C4-2B (cell line): ENCODE data around the gene CIRBP.

Experiments used
- ZFX ChIP-seq: fragments of 450-650 bp; IDR thresholded peaks from 2 replicates; pipeline ENCODE4 v1.6.1; 2017
- TF ChIP-seq, protein P1 (sequence below): fragments of 450-650 bp; conservative IDR thresholded peaks from 2 replicates; pipeline ENCODE4 v1.5.1; 2017; ENCODE audit warnings: mild to moderate bottlenecking

DNA sequence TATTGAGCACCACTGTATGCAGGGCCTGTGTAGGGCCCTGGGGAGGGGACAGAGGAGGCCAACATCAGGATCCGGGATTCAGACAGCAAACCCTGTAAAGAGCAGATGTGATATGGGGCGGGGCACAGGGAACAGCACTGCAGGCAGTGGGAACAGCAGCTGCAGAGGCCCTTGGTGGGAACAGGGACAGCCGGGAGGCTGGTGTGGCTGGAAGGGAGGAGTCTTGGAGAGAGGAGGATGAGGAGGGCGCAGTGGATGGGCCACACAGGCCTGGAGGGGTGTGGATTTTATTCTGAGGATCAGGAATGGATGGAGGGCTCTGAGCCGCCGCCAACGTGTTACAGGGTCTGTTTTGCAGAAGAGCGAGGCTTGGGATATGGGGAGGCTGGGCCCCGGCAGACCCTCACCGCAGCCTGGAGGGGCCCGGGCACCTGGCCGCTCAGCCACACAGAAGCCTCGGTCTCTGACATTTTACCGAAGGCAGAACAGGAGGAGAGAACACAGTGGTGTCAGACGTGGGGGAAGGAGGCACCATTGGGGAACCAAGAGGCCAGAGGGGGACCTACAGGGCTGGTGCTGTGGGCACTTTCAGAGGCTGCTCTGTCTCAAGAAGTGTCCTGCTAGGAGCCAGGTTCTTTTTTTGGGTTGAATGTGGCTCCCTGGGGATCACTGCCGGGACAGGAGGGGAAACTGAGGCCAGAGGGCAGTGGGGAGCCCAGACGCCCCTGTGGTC is 23.5 kb downstream of the CIRBP start:
- TF ChIP-seq, protein P1, sequence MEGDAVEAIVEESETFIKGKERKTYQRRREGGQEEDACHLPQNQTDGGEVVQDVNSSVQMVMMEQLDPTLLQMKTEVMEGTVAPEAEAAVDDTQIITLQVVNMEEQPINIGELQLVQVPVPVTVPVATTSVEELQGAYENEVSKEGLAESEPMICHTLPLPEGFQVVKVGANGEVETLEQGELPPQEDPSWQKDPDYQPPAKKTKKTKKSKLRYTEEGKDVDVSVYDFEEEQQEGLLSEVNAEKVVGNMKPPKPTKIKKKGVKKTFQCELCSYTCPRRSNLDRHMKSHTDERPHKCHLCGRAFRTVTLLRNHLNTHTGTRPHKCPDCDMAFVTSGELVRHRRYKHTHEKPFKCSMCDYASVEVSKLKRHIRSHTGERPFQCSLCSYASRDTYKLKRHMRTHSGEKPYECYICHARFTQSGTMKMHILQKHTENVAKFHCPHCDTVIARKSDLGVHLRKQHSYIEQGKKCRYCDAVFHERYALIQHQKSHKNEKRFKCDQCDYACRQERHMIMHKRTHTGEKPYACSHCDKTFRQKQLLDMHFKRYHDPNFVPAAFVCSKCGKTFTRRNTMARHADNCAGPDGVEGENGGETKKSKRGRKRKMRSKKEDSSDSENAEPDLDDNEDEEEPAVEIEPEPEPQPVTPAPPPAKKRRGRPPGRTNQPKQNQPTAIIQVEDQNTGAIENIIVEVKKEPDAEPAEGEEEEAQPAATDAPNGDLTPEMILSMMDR: no peak
- no peak for TF ChIP-seq ZFX
